Activated CD4-positive, alpha-beta T cell treated with anti-CD3 and anti-CD28 coated beads for 36 hours (primary cell): ENCODE measurements around the gene ALDH1A3. TPM values are rescaled to one million over a fixed set of nuclear protein-coding genes. Genes with fewer than 3 reads are reported as not detected.

Source experiments
- ATAC-seq: fragments of 200-7000 bp; cut with Tn5 transposase; one replicate; pipeline ENCODE4 v1.10.0; 2021; ENCODE audit warnings: mild to moderate bottlenecking, moderate library complexity
- CTCF ChIA-PET: fragments of 350-600 bp; sonication (Branson Sonifier 250); formaldehyde crosslinking; loops from one replicate; lab custom pipeline; 2021; ENCODE audit warnings: antibody characterized with exemption; lab: Charles Lee
- POLR2A ChIA-PET: fragments of 350-600 bp; sonication (Branson Sonifier 250); formaldehyde crosslinking; loops from one replicate; lab custom pipeline; 2021; ENCODE audit warnings: antibody characterized with exemption, inconsistent platforms; lab: Charles Lee
- DNase-seq: peaks from one replicate; pipeline ENCODE4 v3.0.0-alpha.2; 2020
- H3K27ac Mint-ChIP-seq: one replicate; pipeline ENCODE4 v1.8.0; 2021; ENCODE audit warnings: mixed read lengths
- H3K27me3 Mint-ChIP-seq: one replicate; pipeline ENCODE4 v1.8.0; 2021; ENCODE audit warnings: mixed read lengths
- H3K36me3 Mint-ChIP-seq: one replicate; pipeline ENCODE4 v1.8.0; 2021; ENCODE audit warnings: low read depth, mixed read lengths
- H3K4me1 Mint-ChIP-seq: one replicate; pipeline ENCODE4 v1.8.0; 2021; ENCODE audit warnings: mixed read lengths
- H3K4me3 Mint-ChIP-seq: one replicate; pipeline ENCODE4 v1.8.0; 2021; ENCODE audit warnings: mild to moderate bottlenecking, moderate library complexity, mixed read lengths
- H3K9me3 Mint-ChIP-seq: one replicate; pipeline ENCODE4 v1.8.0; 2021; ENCODE audit warnings: low read depth, mixed read lengths
- intact Hi-C, 2 experiments: fragments of 100-400 bp; cut with DNase I in 1 of 2; cut with micrococcal nuclease in 1 of 2; formaldehyde crosslinking; loops; one replicate each; pipeline versions ENCODE4 v1.14.2 to v1.15.1; 2022 to 2024; cut with DNase I, micrococcal nuclease
- total RNA-seq, 2 experiments: library from RNA; stranded (reverse); gene quantifications; one replicate each; pipeline ENCODE4 v1.2.3, GENCODE V29; 2021

ALDH1A3 gene
- total RNA-seq, 2 experiments from 2014 or later = not detected

- intact Hi-C loops = no loop called here
- ATAC-seq (no peak), DNase-seq (no peak)
- Mint-ChIP-seq H3K27me3 (peaks cover 40% of the 10 kb centered on the region), H3K4me1 (peaks cover 2% of the 10 kb centered on the region), H3K27ac (no peak overlapping the region), H3K4me3 (no peak overlapping the region), H3K9me3 (no peaks in the 10 kb centered on the region), H3K36me3 (no peaks in the 10 kb centered on the region)
- CTCF ChIA-PET = interaction anchor here (1.5 kb wide), 2 partner anchors 28 to 118 kb away, joined by 3 to 5 read pairs; no protein-coding TSS in a partner anchor
- POLR2A ChIA-PET = no interaction called here
Measured at GRCh38 chr15:100889385-100890050, 9.9 kb downstream of the ALDH1A3 start.

DNA sequence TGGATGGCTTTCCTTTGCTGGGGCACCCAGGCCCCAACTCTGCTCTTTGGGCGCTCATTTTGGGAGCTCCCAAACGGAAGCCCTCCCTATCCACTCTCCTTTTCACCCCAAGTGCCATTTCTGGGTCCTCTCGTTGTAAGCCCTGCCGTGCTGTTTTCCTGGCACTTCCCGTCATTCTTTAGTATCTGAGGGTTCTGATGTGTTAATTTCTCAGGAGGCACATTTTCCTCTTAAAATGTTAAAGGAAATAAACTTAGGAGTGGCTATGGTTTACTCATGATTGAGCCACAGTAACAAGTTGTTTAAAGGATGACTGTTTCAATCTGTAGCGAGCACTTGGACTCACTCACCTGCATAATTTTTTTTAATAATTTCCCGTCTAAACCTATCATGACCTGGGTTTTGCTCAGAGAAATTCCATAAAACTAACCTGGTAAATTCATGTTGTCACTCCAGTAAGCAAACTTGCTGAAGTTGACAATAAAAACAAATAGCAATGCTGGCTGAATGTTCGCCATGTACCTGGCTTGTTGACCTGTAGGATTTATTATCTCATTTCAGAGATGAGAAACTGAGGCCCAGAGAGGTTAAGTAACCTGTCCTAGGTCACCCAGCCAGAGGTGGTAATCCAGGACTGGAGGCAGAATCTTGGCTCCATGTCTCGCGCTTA, 10.6 kb downstream of the ALDH1A3 start:
- no peaks in the 10 kb centered on the region for H3K9me3 Mint-ChIP-seq
- H3K4me1 Mint-ChIP-seq = peaks cover 2% of the 10 kb centered on the region
- ATAC-seq = no peak
- intact Hi-C loops = no loop called here
- ChIA-PET CTCF (interaction anchor here (1.5 kb wide), 1 partner anchor 117 kb away, joined by 3 read pairs; no protein-coding TSS in a partner anchor), POLR2A (no interaction called here)
- H3K27me3 Mint-ChIP-seq = peaks cover 39% of the 10 kb centered on the region
- no peak for DNase-seq
- H3K27ac Mint-ChIP-seq = no peak overlapping the region
- H3K36me3 Mint-ChIP-seq = no peaks in the 10 kb centered on the region
- H3K4me3 Mint-ChIP-seq = no peak overlapping the region

DNA sequence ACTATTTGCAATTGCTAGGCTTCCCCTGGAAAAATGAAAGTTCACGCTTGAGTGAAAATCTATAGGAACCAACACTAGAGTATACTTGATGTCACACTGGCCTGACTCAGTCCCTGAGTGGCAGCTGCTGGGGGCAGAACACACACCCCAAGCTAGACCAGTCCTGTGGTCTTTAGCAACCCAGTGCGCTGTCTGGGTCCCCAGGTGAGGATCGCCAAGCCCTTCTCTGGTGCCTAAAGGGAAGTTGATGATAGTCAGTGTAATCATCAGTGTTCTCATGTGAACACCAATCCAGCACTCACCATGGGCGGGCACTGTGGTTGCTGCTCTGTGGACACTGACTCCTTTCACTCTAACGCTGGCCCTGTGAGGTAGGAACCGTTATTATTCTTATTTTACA, 11.2 kb downstream of the ALDH1A3 start:
- no peak for DNase-seq
- H3K4me3 Mint-ChIP-seq = no peak overlapping the region
- no peak overlapping the region for H3K27ac Mint-ChIP-seq
- POLR2A ChIA-PET = no interaction called here
- no peak for ATAC-seq
- intact Hi-C loops = no loop called here
- H3K9me3 Mint-ChIP-seq = no peaks in the 10 kb centered on the region
- H3K4me1 Mint-ChIP-seq = peaks cover 2% of the 10 kb centered on the region
- CTCF ChIA-PET = no interaction called here
- peaks cover 39% of the 10 kb centered on the region for H3K27me3 Mint-ChIP-seq
- no peaks in the 10 kb centered on the region for H3K36me3 Mint-ChIP-seq

DNA sequence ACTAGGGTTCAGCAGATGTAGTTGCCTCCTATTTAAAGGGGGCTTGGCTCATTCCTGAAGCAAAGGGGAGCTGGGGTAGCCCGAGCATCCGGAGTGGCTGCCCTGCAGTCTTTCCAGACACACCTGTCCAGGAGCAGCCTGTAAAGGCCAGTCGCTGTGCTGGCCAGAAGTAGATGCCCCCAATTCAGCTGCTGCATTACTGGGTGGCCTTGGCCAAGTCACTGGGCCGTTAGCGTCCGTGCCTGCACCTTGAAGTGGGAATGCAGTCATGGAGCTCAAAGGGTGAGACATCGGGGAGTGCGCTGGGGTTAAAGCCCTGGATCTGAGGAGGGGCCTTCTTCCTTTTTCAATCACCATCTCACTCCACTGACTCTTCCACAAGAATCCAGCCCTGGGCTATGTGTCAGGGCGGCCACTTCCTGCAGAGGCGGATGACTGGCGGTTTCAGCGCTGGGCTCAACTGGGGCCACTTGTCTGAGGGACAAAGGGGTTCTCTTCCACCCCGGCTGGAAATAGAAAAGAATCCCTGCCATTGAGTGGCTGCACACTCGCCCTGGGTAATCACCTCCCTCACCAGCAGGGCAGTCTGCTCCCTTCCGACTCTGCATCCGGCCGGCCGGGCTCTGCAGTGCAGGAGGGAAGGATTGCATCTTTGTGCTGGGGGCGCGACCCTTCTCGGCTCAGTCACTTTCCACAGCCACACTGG, 11.8 kb downstream of the ALDH1A3 start:
- DNase-seq (no peak), ATAC-seq (no peak)
- H3K4me1 Mint-ChIP-seq = peaks cover 2% of the 10 kb centered on the region
- CTCF ChIA-PET = no interaction called here
- H3K9me3 Mint-ChIP-seq = no peaks in the 10 kb centered on the region
- intact Hi-C loops = no loop called here
- POLR2A ChIA-PET = no interaction called here
- no peaks in the 10 kb centered on the region for H3K36me3 Mint-ChIP-seq
- no peak overlapping the region for H3K4me3 Mint-ChIP-seq
- no peak overlapping the region for H3K27ac Mint-ChIP-seq
- H3K27me3 Mint-ChIP-seq = peaks cover 39% of the 10 kb centered on the region

DNA sequence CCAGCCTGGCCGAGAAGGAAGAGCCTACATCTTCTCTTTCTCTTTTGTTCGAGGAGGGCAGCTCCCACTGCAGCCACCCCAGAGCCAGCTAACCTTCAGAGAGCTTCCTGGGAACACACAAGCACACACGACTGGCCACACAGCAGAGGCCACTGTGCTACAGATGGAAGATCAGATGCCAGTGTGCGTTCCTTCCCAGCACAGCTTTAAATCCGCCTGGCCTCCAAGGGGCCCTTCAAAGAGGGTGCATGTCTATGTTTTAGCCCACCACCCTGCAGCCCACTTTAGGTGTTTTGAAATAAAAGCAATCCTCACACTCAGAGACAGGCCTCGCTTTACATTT, 12.4 kb downstream of the ALDH1A3 start:
- Mint-ChIP-seq H3K4me3 (no peak overlapping the region), H3K36me3 (no peaks in the 10 kb centered on the region), H3K27me3 (peaks cover 39% of the 10 kb centered on the region), H3K9me3 (no peaks in the 10 kb centered on the region), H3K27ac (no peak overlapping the region), H3K4me1 (peaks cover 2% of the 10 kb centered on the region)
- ChIA-PET CTCF (no interaction called here), POLR2A (no interaction called here)
- intact Hi-C loops = no loop called here
- DNase-seq = no peak
- no peak for ATAC-seq

- Mint-ChIP-seq H3K27me3 (peaks cover 36% of the 10 kb centered on the region), H3K9me3 (no peaks in the 10 kb centered on the region), H3K36me3 (no peaks in the 10 kb centered on the region), H3K27ac (no peak overlapping the region), H3K4me3 (no peak overlapping the region), H3K4me1 (peaks cover 2% of the 10 kb centered on the region)
- ChIA-PET CTCF (no interaction called here), POLR2A (no interaction called here)
- intact Hi-C loops = no loop called here
- no peak for DNase-seq
- ATAC-seq = no peak
Measured at GRCh38 chr15:100893261-100893963, 13.8 kb downstream of the ALDH1A3 start.

DNA sequence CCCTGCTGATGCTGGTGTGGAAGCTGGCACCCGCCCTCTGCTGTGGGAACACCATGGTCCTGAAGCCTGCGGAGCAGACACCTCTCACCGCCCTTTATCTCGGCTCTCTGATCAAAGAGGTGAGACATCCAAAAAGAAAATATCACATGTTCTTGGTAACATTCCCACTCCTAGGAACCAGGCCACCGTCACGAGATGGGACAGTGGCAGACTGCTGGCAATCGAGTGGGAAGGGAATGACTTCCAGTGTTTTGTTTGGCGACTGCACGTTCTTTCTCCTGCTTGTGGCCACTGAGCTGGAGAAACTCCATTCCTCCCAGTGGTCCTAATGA, 14.3 kb downstream of the ALDH1A3 start:
- ATAC-seq (no peak), DNase-seq (no peak)
- H3K27ac Mint-ChIP-seq = no peak overlapping the region
- ChIA-PET POLR2A (no interaction called here), CTCF (no interaction called here)
- peaks cover 2% of the 10 kb centered on the region for H3K4me1 Mint-ChIP-seq
- no peaks in the 10 kb centered on the region for H3K36me3 Mint-ChIP-seq
- H3K27me3 Mint-ChIP-seq = peaks cover 36% of the 10 kb centered on the region
- no peak overlapping the region for H3K4me3 Mint-ChIP-seq
- intact Hi-C loops = no loop called here
- no peaks in the 10 kb centered on the region for H3K9me3 Mint-ChIP-seq

GRCh38 chr15:100895721-100896120, 16.1 kb downstream of the ALDH1A3 start:
- POLR2A ChIA-PET = no interaction called here

DNA sequence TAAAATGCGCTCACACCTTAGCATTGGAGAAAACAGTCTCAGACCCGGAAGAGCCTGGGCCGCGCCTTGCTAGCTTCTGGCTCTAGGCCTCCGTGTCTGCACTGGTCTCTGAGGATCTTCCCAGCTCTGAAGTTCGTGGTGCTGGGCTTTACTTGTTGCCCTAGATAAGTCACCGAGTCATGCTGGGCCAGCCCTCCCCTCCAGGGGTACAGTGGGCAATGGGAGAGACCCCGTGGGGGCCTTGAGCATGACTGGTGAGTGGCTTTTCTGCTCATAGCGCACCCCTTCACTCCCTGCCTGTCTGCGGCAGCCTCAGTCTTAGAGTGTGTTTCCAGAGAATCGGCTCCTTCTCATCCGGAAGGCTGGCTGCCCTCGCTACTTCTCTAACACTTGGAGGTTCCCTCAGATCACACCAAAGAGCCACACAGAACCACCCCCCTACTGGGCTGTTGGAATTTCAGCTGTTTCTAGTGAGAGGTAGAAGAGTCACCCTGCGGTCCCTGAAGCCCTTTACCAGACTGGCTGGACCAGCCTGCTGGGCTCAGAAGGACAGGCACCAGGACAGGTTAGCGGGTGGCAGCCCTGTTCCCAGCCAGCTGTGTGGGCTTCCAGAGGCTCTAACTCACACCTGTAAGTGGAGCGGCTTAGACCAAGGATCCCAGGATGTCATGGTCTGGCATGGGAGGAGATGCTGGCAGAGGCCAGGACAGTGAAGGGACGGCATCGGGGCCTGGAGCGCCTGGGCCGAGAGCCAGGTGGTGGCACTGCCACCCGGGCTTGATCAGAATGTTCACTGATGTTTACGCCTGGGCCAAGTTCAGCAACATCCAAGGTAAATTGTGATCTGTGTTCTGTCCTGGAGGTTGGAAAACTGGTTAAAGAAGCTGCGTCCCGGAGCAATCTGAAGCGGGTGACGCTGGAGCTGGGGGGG, 17.9 kb downstream of the ALDH1A3 start:
- intact Hi-C loops = no loop called here
- H3K27me3 Mint-ChIP-seq = peaks cover 14% of the 10 kb centered on the region
- H3K27ac Mint-ChIP-seq = no peak overlapping the region
- DNase-seq (no peak), ATAC-seq (no peak)
- ChIA-PET CTCF (interaction anchor here (1.0 to 2.1 kb wide), 2 partner anchors 10 to 20 kb away, joined by 3 to 6 read pairs; no protein-coding TSS in a partner anchor), POLR2A (no interaction called here)
- H3K4me3 Mint-ChIP-seq = no peak overlapping the region
- no peaks in the 10 kb centered on the region for H3K36me3 Mint-ChIP-seq
- H3K9me3 Mint-ChIP-seq = no peaks in the 10 kb centered on the region
- no peaks in the 10 kb centered on the region for H3K4me1 Mint-ChIP-seq

More at GRCh38 chr15:100895721-100896120, 16.1 kb downstream of the ALDH1A3 start:
- Mint-ChIP-seq H3K4me1 (no peaks in the 10 kb centered on the region), H3K27me3 (peaks cover 24% of the 10 kb centered on the region), H3K36me3 (no peaks in the 10 kb centered on the region), H3K4me3 (no peak overlapping the region), H3K27ac (no peak overlapping the region), H3K9me3 (no peaks in the 10 kb centered on the region)
- ATAC-seq (no peak), DNase-seq (no peak)
- intact Hi-C loops = no loop called here
- CTCF ChIA-PET = interaction anchor here (2.1 kb wide), 1 partner anchor 22 kb away, joined by 6 read pairs; no protein-coding TSS in a partner anchor

DNA sequence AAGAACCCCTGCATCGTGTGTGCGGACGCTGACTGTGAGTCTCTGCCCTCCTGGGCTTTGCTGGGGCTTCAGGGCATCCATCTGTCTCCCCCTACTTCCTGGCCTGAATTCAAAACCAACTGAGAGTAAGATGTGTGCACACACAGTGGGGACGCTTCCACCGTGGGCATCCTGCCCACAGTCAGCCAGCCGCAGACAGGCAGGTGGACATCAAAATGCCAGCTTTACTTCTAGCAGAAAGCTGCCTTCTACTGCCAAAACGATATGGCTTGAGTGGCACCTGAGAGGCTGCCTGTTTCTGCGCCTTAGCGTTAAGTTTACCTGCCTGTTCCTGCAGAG, 18.5 kb downstream of the ALDH1A3 start:
- ChIA-PET POLR2A (no interaction called here), CTCF (no interaction called here)
- Mint-ChIP-seq H3K4me3 (no peak overlapping the region), H3K36me3 (no peaks in the 10 kb centered on the region), H3K27ac (no peak overlapping the region), H3K4me1 (no peaks in the 10 kb centered on the region), H3K9me3 (no peaks in the 10 kb centered on the region), H3K27me3 (peaks cover 10% of the 10 kb centered on the region)
- ATAC-seq (no peak), DNase-seq (no peak)
- intact Hi-C loops = no loop called here
